Mammary epithelial cell (primary cell): ENCODE measurements around the gene CTIF.

ENCODE experiments used
- EZH2 ChIP-seq: IDR thresholded peaks from 2 replicates; pipeline ENCODE4 v1.6.1; 2012; ENCODE audit warnings: low read length, inconsistent platforms, borderline replicate concordance
- TF ChIP-seq, protein P1 (sequence below), 2 donors: IDR thresholded peaks in 1 of 2; conservative IDR thresholded peaks in 1 of 2; 2 replicates each; pipeline ENCODE4 v1.5.1; 2011 to 2012; ENCODE audit warnings: inconsistent platforms in 2 of 2, low read length in 2 of 2, mild to moderate bottlenecking in 2 of 2, control low read depth in 1 of 2, low read depth in 1 of 2; ENCODE audit not compliant: insufficient read depth in 1 of 2; ENCODE audit errors: extremely low read depth in 1 of 2

DNA sequence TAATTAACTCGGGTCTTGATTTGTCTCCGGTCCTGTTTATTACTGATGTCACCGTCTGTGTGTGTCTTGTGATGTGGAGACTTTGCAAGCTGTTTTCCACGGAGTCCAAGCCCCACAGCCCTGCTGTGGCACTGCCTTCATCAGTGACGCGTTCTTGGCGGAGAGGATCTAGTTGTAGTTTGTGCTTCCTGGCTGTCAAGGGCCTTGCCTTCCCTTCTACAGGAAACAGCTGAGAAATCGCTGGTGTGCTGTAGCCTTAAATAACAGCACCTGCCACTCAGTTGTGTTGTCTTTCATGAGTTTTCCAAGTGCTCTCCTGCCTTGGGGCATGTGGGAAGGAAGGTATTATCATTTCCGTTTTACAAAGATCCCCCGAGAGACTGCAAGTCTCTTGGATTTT lies 26.3 kb downstream of the CTIF start:
- no peak for TF ChIP-seq EZH2
- TF ChIP-seq, protein P1, sequence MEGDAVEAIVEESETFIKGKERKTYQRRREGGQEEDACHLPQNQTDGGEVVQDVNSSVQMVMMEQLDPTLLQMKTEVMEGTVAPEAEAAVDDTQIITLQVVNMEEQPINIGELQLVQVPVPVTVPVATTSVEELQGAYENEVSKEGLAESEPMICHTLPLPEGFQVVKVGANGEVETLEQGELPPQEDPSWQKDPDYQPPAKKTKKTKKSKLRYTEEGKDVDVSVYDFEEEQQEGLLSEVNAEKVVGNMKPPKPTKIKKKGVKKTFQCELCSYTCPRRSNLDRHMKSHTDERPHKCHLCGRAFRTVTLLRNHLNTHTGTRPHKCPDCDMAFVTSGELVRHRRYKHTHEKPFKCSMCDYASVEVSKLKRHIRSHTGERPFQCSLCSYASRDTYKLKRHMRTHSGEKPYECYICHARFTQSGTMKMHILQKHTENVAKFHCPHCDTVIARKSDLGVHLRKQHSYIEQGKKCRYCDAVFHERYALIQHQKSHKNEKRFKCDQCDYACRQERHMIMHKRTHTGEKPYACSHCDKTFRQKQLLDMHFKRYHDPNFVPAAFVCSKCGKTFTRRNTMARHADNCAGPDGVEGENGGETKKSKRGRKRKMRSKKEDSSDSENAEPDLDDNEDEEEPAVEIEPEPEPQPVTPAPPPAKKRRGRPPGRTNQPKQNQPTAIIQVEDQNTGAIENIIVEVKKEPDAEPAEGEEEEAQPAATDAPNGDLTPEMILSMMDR (conservative IDR thresholded peaks at IDR 0.05 in 1 of 2, IDR thresholded peaks at IDR 0.05 in 1 of 2; ENCODE audit: extremely low read depth in 1 of 2, insufficient read depth in 1 of 2, low read depth in 1 of 2, low read length in 2 of 2) = no peak
